WTC11 (cell line): Measurements from ENCODE around the gene VARS1. TPM values are rescaled to one million over a fixed set of nuclear protein-coding genes. Genes with fewer than 3 reads are reported as not detected.
A peak's percentile ranks its signal among the peaks of the same experiment; 100 is the strongest.

Experiments used
- ATAC-seq: fragments of 200-7000 bp; cut with Tn5 transposase; 2 replicates; pipeline ENCODE4 v1.10.0; 2021; ENCODE audit warnings: mild to moderate bottlenecking, moderate library complexity
- CTCF ChIA-PET: fragments of 300-600 bp; sonication (Branson Sonifier 250); formaldehyde crosslinking; loops from one replicate; lab custom pipeline; 2021; ENCODE audit warnings: antibody characterized with exemption; lab: Charles Lee
- POLR2A ChIA-PET: fragments of 350-600 bp; sonication (Branson Sonifier 250); formaldehyde crosslinking; loops from one replicate; lab custom pipeline; 2021; ENCODE audit warnings: antibody characterized with exemption; lab: Charles Lee
- DNase-seq: peaks from one replicate; pipeline ENCODE4 v3.0.0; 2021; ENCODE audit warnings: low spot score
- H3K27ac Mint-ChIP-seq: 2 replicates; pipeline ENCODE4 v1.8.0; 2021; ENCODE audit warnings: mixed read lengths
- H3K27me3 Mint-ChIP-seq: 2 replicates; pipeline ENCODE4 v1.8.0; 2021; ENCODE audit warnings: low read depth, mild to moderate bottlenecking, moderate library complexity, mixed read lengths
- H3K36me3 Mint-ChIP-seq: 2 replicates; pipeline ENCODE4 v1.8.0; 2021; ENCODE audit warnings: mixed read lengths
- H3K4me1 Mint-ChIP-seq: 2 replicates; pipeline ENCODE4 v1.8.0; 2022; ENCODE audit warnings: mixed read lengths
- H3K4me3 Mint-ChIP-seq: 2 replicates; pipeline ENCODE4 v1.8.0; 2021; ENCODE audit warnings: mild to moderate bottlenecking, moderate library complexity, mixed read lengths
- H3K9me3 Mint-ChIP-seq: 2 replicates; pipeline ENCODE4 v1.8.0; 2021; ENCODE audit warnings: mixed read lengths
- ATF1 ChIP-seq: sonication (generic); formaldehyde crosslinking; IDR thresholded peaks from 2 replicates; pipeline ENCODE4 v1.8.1; 2023; ENCODE audit warnings: mild to moderate bottlenecking, moderate library complexity, missing genetic modification reagents
- CREB1 ChIP-seq: sonication (generic); formaldehyde crosslinking; IDR thresholded peaks from 2 replicates; pipeline ENCODE4 v1.8.0; 2023; ENCODE audit warnings: mild to moderate bottlenecking, missing genetic modification reagents
- ELF4 ChIP-seq: sonication (generic); formaldehyde crosslinking; IDR thresholded peaks from 2 replicates; pipeline ENCODE4 v1.8.1; 2022; ENCODE audit warnings: low read depth, mild to moderate bottlenecking, moderate library complexity, missing genetic modification reagents
- ETV6 ChIP-seq: sonication (generic); formaldehyde crosslinking; IDR thresholded peaks from 2 replicates; pipeline ENCODE4 v1.8.1; 2022; ENCODE audit warnings: mild to moderate bottlenecking, missing genetic modification reagents
- GABPB1 ChIP-seq: sonication (generic); formaldehyde crosslinking; IDR thresholded peaks from 2 replicates; pipeline ENCODE4 v1.8.1; 2023; ENCODE audit warnings: mild to moderate bottlenecking, missing genetic modification reagents
- GRHL2 ChIP-seq: fragments of 250-450 bp; sonication (Bioruptor Pico); IDR thresholded peaks from 2 replicates; pipeline ENCODE4 v1.8.0; 2022; ENCODE audit warnings: mild to moderate bottlenecking, moderate library complexity; ENCODE audit not compliant: insufficient replicate concordance, severe bottlenecking
- MYBL2 ChIP-seq: sonication (generic); formaldehyde crosslinking; IDR thresholded peaks from 2 replicates; pipeline ENCODE4 v1.8.1; 2023; ENCODE audit warnings: mild to moderate bottlenecking, moderate library complexity, missing genetic modification reagents
- RORB ChIP-seq: fragments of 250-450 bp; sonication (Bioruptor Pico); IDR thresholded peaks from 2 replicates; pipeline ENCODE4 v1.9.0; 2021; ENCODE audit warnings: mild to moderate bottlenecking
- SOX15 ChIP-seq: fragments of 250-450 bp; sonication (Bioruptor Pico); IDR thresholded peaks from 2 replicates; pipeline ENCODE4 v1.9.0; 2021; ENCODE audit warnings: mild to moderate bottlenecking
- SP1 ChIP-seq: sonication (generic); formaldehyde crosslinking; conservative IDR thresholded peaks from 2 replicates; pipeline ENCODE4 v1.8.1; 2022; ENCODE audit warnings: missing genetic modification reagents
- ZNF138 ChIP-seq: sonication (generic); formaldehyde crosslinking; conservative IDR thresholded peaks from 2 replicates; pipeline ENCODE4 v1.8.1; 2022; ENCODE audit warnings: mild to moderate bottlenecking, moderate library complexity, missing genetic modification reagents
- ZNF396 ChIP-seq: fragments of 250-450 bp; sonication (Bioruptor Pico); IDR thresholded peaks from 2 replicates; pipeline ENCODE4 v1.8.0; 2021; ENCODE audit warnings: mild to moderate bottlenecking, moderate library complexity, borderline replicate concordance
- total RNA-seq: library from RNA; stranded (reverse); gene quantifications from 3 replicates; pipeline ENCODE4 v1.2.3, GENCODE V29; 2021
- TF ChIP-seq, protein P1 (sequence below): sonication (generic); formaldehyde crosslinking; IDR thresholded peaks from 2 replicates; pipeline ENCODE4 v1.8.1; 2022; ENCODE audit warnings: low read depth, missing genetic modification reagents, borderline replicate concordance
- TF ChIP-seq, protein P2 (sequence below): sonication (generic); formaldehyde crosslinking; IDR thresholded peaks from 2 replicates; pipeline ENCODE4 v1.8.0; 2023; ENCODE audit warnings: missing genetic modification reagents, mild to moderate bottlenecking, borderline replicate concordance
- TF ChIP-seq, protein P3 (sequence below): fragments of 250-450 bp; sonication (Bioruptor Pico); IDR thresholded peaks from 2 replicates; pipeline ENCODE4 v1.9.0; 2021; ENCODE audit warnings: mild to moderate bottlenecking, borderline replicate concordance
- TF ChIP-seq, protein P4 (sequence below): sonication (generic); formaldehyde crosslinking; IDR thresholded peaks from 2 replicates; pipeline ENCODE4 v1.8.1; 2023; ENCODE audit warnings: mild to moderate bottlenecking, missing genetic modification reagents, borderline replicate concordance

Gene VARS1
- total RNA-seq, 1 experiment from 2014 or later = 177 TPM

DNA sequence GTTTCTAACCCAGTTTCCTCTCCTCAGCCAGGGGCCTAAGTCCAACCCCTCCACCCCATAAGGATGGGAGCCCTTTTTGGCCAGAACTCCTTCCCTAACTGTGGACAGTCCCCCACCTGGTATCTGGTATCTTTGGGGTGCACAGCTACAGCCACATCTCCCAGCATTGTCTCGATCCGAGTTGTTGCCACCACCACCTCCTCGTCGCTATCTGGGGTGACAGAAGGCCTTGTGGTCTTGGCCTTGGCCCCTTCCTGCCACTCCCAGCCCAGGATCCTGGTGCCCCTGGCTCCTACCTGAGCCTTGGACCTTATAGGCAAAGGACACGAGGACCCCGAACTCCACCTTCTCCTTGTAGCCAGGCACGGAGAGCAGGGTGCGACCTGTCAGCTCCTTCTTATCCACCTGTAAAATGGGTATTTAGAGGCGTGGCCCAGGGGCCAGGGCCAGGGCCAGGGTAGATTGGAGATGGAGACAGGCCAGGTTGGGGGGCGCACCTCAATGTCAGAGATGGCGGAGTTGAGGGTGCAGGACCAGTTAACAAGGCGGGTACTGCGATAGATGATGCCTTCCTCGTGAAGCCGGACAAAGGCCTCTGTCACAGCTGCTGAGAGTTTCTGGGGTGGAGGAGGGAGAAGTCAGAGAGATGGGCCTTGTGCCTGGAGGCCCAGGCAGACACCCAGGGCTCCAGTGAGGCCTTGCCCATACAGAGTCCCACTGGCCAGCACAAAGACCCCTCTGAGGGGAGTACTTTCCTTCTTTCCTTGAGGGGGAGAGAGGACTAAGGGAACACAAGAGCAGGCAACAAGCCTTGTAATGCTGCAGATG, 11.2 kb downstream of the VARS1 start:
- no peaks in the 10 kb centered on the region for H3K4me1 Mint-ChIP-seq
- DNase-seq = no peak
- ChIA-PET CTCF (interaction anchor here (0.9 to 2.6 kb wide), 3 partner anchors 12 to 18 kb away, joined by 3 to 11 read pairs (median 3); no protein-coding TSS in a partner anchor), POLR2A (interaction anchor here (0.7 kb wide), 1 partner anchor 23 kb away, joined by 4 read pairs; no protein-coding TSS in a partner anchor)
- TF ChIP-seq SOX15 (no peak), ETV6 (no peak), ZNF396 (CRISPR knock-in tag) (no peak), ATF1 (no peak), CREB1 (CRISPR knock-in tag) (no peak), GABPB1 (CRISPR knock-in tag) (no peak), GRHL2 (CRISPR knock-in tag) (no peak), ZNF138 (CRISPR knock-in tag) (no peak), RORB (CRISPR knock-in tag) (no peak)
- TF ChIP-seq, protein P1, sequence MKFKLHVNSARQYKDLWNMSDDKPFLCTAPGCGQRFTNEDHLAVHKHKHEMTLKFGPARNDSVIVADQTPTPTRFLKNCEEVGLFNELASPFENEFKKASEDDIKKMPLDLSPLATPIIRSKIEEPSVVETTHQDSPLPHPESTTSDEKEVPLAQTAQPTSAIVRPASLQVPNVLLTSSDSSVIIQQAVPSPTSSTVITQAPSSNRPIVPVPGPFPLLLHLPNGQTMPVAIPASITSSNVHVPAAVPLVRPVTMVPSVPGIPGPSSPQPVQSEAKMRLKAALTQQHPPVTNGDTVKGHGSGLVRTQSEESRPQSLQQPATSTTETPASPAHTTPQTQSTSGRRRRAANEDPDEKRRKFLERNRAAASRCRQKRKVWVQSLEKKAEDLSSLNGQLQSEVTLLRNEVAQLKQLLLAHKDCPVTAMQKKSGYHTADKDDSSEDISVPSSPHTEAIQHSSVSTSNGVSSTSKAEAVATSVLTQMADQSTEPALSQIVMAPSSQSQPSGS (CRISPR knock-in tag) = no peak
- TF ChIP-seq, protein P2, sequence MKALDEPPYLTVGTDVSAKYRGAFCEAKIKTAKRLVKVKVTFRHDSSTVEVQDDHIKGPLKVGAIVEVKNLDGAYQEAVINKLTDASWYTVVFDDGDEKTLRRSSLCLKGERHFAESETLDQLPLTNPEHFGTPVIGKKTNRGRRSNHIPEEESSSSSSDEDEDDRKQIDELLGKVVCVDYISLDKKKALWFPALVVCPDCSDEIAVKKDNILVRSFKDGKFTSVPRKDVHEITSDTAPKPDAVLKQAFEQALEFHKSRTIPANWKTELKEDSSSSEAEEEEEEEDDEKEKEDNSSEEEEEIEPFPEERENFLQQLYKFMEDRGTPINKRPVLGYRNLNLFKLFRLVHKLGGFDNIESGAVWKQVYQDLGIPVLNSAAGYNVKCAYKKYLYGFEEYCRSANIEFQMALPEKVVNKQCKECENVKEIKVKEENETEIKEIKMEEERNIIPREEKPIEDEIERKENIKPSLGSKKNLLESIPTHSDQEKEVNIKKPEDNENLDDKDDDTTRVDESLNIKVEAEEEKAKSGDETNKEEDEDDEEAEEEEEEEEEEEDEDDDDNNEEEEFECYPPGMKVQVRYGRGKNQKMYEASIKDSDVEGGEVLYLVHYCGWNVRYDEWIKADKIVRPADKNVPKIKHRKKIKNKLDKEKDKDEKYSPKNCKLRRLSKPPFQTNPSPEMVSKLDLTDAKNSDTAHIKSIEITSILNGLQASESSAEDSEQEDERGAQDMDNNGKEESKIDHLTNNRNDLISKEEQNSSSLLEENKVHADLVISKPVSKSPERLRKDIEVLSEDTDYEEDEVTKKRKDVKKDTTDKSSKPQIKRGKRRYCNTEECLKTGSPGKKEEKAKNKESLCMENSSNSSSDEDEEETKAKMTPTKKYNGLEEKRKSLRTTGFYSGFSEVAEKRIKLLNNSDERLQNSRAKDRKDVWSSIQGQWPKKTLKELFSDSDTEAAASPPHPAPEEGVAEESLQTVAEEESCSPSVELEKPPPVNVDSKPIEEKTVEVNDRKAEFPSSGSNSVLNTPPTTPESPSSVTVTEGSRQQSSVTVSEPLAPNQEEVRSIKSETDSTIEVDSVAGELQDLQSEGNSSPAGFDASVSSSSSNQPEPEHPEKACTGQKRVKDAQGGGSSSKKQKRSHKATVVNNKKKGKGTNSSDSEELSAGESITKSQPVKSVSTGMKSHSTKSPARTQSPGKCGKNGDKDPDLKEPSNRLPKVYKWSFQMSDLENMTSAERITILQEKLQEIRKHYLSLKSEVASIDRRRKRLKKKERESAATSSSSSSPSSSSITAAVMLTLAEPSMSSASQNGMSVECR (CRISPR knock-in tag) = no peak
- TF ChIP-seq, protein P3, sequence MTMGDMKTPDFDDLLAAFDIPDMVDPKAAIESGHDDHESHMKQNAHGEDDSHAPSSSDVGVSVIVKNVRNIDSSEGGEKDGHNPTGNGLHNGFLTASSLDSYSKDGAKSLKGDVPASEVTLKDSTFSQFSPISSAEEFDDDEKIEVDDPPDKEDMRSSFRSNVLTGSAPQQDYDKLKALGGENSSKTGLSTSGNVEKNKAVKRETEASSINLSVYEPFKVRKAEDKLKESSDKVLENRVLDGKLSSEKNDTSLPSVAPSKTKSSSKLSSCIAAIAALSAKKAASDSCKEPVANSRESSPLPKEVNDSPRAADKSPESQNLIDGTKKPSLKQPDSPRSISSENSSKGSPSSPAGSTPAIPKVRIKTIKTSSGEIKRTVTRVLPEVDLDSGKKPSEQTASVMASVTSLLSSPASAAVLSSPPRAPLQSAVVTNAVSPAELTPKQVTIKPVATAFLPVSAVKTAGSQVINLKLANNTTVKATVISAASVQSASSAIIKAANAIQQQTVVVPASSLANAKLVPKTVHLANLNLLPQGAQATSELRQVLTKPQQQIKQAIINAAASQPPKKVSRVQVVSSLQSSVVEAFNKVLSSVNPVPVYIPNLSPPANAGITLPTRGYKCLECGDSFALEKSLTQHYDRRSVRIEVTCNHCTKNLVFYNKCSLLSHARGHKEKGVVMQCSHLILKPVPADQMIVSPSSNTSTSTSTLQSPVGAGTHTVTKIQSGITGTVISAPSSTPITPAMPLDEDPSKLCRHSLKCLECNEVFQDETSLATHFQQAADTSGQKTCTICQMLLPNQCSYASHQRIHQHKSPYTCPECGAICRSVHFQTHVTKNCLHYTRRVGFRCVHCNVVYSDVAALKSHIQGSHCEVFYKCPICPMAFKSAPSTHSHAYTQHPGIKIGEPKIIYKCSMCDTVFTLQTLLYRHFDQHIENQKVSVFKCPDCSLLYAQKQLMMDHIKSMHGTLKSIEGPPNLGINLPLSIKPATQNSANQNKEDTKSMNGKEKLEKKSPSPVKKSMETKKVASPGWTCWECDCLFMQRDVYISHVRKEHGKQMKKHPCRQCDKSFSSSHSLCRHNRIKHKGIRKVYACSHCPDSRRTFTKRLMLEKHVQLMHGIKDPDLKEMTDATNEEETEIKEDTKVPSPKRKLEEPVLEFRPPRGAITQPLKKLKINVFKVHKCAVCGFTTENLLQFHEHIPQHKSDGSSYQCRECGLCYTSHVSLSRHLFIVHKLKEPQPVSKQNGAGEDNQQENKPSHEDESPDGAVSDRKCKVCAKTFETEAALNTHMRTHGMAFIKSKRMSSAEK (CRISPR knock-in tag) = no peak
- H3K36me3 Mint-ChIP-seq = peaks cover 35% of the 10 kb centered on the region
- H3K27ac Mint-ChIP-seq = no peak overlapping the region; the same call in 1 of the 2 replicates
- no peaks in the 10 kb centered on the region for H3K9me3 Mint-ChIP-seq
- no peaks in the 10 kb centered on the region for H3K27me3 Mint-ChIP-seq
- H3K4me3 Mint-ChIP-seq = no peak overlapping the region
- no peak for ATAC-seq

DNA sequence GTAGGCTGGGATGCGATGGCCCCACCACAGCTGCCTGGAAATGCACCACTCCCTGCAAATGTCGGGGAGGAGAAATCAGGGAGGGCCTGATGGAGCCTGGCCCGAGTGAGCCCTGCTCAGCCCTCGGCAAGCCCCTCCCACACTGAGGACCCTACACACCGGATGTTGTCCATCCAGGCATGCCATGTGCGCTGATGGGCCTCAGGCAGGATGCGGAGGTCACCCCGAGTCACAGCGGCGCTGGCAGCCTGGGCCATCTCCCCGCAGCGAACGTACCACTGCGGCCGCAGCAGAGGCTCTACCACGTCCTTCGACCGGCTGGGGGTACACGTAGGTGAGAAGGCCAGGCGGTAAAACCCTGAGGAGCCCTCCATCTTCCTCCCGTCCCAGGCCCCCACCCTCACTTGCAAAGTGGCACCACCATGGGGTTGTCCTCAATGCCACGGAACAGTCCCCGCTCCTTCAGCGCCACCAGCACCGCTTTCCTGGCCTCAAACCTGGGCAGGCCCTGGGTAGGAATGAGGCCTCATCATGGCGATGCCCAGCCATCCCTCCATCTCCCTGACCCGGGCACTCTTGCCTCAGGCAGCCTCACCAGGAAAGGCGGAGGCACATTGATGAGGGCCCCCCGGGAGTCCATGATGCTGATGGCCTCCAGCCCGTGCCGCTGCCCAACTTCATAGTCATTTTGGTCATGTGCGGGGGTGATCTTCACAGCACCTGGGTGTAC, 13.3 kb downstream of the VARS1 start:
- Mint-ChIP-seq H3K27ac (no peak overlapping the region), H3K4me3 (no peak overlapping the region), H3K4me1 (no peaks in the 10 kb centered on the region), H3K27me3 (no peaks in the 10 kb centered on the region), H3K9me3 (no peaks in the 10 kb centered on the region), H3K36me3 (peaks cover 31% of the 10 kb centered on the region)
- ATAC-seq = peak; percentile 11; the same call in 1 of the 2 replicates
- ChIA-PET POLR2A (no interaction called here), CTCF (interaction anchor here (0.9 to 1.1 kb wide), 2 partner anchors 9 to 13 kb away, joined by 3 to 4 read pairs; no protein-coding TSS in a partner anchor)
- DNase-seq = no peak
- TF ChIP-seq MYBL2 = no peak
- no peak for TF ChIP-seq SP1 (CRISPR knock-in tag)
- TF ChIP-seq, protein P4, sequence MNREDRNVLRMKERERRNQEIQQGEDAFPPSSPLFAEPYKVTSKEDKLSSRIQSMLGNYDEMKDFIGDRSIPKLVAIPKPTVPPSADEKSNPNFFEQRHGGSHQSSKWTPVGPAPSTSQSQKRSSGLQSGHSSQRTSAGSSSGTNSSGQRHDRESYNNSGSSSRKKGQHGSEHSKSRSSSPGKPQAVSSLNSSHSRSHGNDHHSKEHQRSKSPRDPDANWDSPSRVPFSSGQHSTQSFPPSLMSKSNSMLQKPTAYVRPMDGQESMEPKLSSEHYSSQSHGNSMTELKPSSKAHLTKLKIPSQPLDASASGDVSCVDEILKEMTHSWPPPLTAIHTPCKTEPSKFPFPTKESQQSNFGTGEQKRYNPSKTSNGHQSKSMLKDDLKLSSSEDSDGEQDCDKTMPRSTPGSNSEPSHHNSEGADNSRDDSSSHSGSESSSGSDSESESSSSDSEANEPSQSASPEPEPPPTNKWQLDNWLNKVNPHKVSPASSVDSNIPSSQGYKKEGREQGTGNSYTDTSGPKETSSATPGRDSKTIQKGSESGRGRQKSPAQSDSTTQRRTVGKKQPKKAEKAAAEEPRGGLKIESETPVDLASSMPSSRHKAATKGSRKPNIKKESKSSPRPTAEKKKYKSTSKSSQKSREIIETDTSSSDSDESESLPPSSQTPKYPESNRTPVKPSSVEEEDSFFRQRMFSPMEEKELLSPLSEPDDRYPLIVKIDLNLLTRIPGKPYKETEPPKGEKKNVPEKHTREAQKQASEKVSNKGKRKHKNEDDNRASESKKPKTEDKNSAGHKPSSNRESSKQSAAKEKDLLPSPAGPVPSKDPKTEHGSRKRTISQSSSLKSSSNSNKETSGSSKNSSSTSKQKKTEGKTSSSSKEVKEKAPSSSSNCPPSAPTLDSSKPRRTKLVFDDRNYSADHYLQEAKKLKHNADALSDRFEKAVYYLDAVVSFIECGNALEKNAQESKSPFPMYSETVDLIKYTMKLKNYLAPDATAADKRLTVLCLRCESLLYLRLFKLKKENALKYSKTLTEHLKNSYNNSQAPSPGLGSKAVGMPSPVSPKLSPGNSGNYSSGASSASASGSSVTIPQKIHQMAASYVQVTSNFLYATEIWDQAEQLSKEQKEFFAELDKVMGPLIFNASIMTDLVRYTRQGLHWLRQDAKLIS (CRISPR knock-in tag) = no peak
- TF ChIP-seq ELF4 (CRISPR knock-in tag) = no peak
